ENCODE results near the gene SSUH2.

SSUH2 gene

GRCh38 chr3:8649757-8650156 lies 5.2 kb upstream of the SSUH2 start:
- in situ Hi-C loops (cut with HindIII; ENCODE audit: low sequenced_read_pairs), result no loop called here
- no peak overlapping the region for H3K4me3 ChIP-seq (ENCODE audit: low read depth, low read length)
- no peak for DNase-seq (ENCODE audit: low read depth, low spot score)
- TF ChIP-seq, protein P1, sequence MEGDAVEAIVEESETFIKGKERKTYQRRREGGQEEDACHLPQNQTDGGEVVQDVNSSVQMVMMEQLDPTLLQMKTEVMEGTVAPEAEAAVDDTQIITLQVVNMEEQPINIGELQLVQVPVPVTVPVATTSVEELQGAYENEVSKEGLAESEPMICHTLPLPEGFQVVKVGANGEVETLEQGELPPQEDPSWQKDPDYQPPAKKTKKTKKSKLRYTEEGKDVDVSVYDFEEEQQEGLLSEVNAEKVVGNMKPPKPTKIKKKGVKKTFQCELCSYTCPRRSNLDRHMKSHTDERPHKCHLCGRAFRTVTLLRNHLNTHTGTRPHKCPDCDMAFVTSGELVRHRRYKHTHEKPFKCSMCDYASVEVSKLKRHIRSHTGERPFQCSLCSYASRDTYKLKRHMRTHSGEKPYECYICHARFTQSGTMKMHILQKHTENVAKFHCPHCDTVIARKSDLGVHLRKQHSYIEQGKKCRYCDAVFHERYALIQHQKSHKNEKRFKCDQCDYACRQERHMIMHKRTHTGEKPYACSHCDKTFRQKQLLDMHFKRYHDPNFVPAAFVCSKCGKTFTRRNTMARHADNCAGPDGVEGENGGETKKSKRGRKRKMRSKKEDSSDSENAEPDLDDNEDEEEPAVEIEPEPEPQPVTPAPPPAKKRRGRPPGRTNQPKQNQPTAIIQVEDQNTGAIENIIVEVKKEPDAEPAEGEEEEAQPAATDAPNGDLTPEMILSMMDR (IDR thresholded peaks at IDR 0.05; ENCODE audit: low read depth, low read length), result no peak

- in situ Hi-C loops (cut with HindIII; ENCODE audit: low sequenced_read_pairs), result no loop called here
- TF ChIP-seq, protein P1 (IDR thresholded peaks at IDR 0.05; ENCODE audit: low read depth, low read length), result no peak
- H3K4me3 ChIP-seq (ENCODE audit: low read depth, low read length), result no peak overlapping the region
- DNase-seq (ENCODE audit: low read depth, low spot score), result no peak
These were observed 4.5 kb upstream of the SSUH2 start for GRCh38 chr3:8648909-8649741.

- TF ChIP-seq, protein P1 (IDR thresholded peaks at IDR 0.05; ENCODE audit: low read depth, low read length), result no peak
- in situ Hi-C loops (cut with HindIII; ENCODE audit: low sequenced_read_pairs), result no loop called here
- no peak for DNase-seq (ENCODE audit: low read depth, low spot score)
- H3K4me3 ChIP-seq (ENCODE audit: low read depth, low read length), result no peak overlapping the region
These were observed 2.8 kb upstream of the SSUH2 start for GRCh38 chr3:8647137-8647985.

DNA sequence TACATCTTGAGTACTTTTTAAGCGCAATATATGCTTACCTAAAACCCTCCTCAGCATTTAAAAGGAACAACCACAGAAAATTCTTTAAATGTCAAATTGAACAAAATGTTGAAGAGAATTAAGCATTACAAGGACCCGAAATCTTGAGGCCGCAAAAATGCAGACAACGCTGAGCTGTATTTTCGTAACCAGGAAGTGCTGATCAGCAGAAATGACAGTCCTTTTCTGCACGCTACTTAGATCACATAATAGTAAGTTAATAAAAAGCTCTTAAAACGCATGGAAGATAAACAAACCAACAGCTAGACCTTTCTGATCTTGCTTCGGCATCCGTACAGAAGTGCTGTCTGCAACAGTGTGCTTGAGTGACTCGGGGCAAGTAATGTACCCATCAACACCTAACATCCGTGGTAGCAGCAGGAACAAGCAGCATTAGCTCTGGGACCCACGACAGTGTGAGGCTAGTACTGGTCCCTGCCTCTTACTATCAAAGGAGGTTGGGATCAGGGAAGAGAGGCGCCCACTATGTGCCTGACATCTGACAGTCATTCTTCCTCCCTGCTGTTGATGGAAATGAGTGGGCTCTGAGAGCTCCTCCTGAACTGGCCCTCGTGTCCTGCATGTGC lies 1.8 kb upstream of the SSUH2 start:
- in situ Hi-C loops (cut with HindIII; ENCODE audit: low sequenced_read_pairs), result no loop called here
- TF ChIP-seq, protein P1 (IDR thresholded peaks at IDR 0.05; ENCODE audit: low read depth, low read length), result no peak
- DNase-seq (ENCODE audit: low read depth, low spot score), result no peak
- no peak overlapping the region for H3K4me3 ChIP-seq (ENCODE audit: low read depth, low read length)

DNA sequence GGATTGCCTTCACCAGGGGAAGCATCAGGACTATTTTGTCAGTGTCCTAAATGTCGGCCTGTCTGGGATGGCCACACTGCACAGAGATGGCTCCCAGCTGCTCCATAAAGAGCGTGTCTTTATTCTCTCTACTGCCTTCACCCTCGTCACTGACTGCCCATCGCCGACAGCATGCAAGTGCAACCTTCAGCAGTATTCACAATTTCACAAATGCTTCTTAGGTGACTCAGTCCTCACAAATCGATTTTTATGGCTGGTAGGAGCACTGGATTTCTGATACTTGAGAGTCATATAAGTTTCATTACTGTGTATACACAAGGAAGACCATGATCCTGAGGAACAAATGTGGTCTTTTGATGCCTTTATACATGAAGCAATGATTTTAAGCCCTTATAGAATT lies 1.1 kb upstream of the SSUH2 start:
- TF ChIP-seq, protein P1 (IDR thresholded peaks at IDR 0.05; ENCODE audit: low read depth, low read length), result no peak
- no peak overlapping the region for H3K4me3 ChIP-seq (ENCODE audit: low read depth, low read length)
- no peak for DNase-seq (ENCODE audit: low read depth, low spot score)
- in situ Hi-C loops (cut with HindIII; ENCODE audit: low sequenced_read_pairs), result no loop called here

- TF ChIP-seq, protein P1 (IDR thresholded peaks at IDR 0.05; ENCODE audit: low read depth, low read length), result no peak
- DNase-seq (ENCODE audit: low read depth, low spot score), result no peak
- H3K4me3 ChIP-seq (ENCODE audit: low read depth, low read length), result no peak overlapping the region
- in situ Hi-C loops (cut with HindIII; ENCODE audit: low sequenced_read_pairs), result no loop called here
These were observed 769 bp downstream of the SSUH2 start for GRCh38 chr3:8643693-8644365.
